Muscle layer of duodenum (tissue), 2 donors: Measurements from ENCODE around the gene MORF4L1.
"Not testable (repeated sequence)": the region's sequence is repeated elsewhere in the genome, so short reads cannot be mapped to it uniquely, and the experiment has no call there.

ENCODE experiments used
- H3K27ac ChIP-seq: one replicate; pipeline ENCODE4 v1.7.0; 2013; ENCODE audit warnings: mild to moderate bottlenecking, low read length
- H3K27me3 ChIP-seq: one replicate; pipeline ENCODE4 v1.7.0; 2013; ENCODE audit warnings: low read depth, mild to moderate bottlenecking, control low read depth, low read length
- H3K36me3 ChIP-seq, 2 donors: one replicate each; pipeline ENCODE4 v1.7.0; 2013; ENCODE audit warnings: low read length in 2 of 2, control low read depth in 1 of 2, mild to moderate bottlenecking in 1 of 2; ENCODE audit not compliant: insufficient read depth in 2 of 2, control insufficient read depth in 1 of 2
- H3K4me1 ChIP-seq, 2 donors: one replicate each; pipeline ENCODE4 v1.7.0; 2013; ENCODE audit warnings: low read length in 2 of 2, mild to moderate bottlenecking in 2 of 2, control low read depth in 1 of 2, moderate library complexity in 1 of 2; ENCODE audit not compliant: insufficient read depth in 2 of 2, control insufficient read depth in 1 of 2
- H3K4me3 ChIP-seq, 2 donors: one replicate each; pipeline ENCODE4 v1.7.0; 2013; ENCODE audit warnings: low read length in 2 of 2, low read depth in 1 of 2, mild to moderate bottlenecking in 1 of 2
- H3K9me3 ChIP-seq, 2 donors: one replicate each; pipeline ENCODE4 v1.7.0; 2013; ENCODE audit warnings: low read length in 2 of 2, control low read depth in 1 of 2, mild to moderate bottlenecking in 1 of 2; ENCODE audit not compliant: control insufficient read depth in 1 of 2
- donor health status: healthy.

MORF4L1 gene

DNA sequence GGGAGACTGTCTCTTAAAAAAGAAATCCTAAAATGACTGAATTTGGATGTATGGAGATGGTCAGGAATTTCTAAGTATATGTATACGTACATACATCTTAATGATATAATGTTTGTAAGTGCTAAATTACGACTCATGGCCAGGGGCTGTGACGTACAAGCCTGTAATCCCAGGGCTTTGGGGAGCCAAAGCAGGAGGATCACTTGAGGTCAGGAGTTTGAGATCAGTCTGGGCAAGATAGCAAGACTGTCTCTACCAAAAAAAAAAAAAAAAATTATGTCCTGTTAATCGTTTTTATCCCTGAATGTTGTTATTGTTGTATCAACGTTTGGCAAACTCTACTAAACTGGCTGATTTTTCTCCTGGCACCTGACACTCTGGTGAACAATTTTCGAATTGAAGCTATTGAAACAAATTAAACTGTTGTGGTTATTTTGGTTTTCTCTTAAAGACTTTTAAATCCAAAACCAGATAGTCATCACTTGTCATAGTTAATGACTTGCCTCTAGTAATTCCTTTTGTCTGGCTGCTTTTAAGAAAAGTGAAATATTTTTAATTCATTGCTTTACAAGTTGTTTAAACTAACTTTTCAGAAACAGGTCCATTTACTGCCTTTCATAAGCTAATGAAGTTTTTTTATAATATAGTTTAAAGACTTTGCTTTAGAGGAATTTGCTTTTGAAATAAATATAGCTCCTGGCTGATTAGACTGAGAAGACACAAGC lies 7.0 kb downstream of the MORF4L1 start:
- H3K4me1 ChIP-seq, result peaks cover 10 to 78% of the 10 kb centered on the region in 2 donors
- H3K27ac ChIP-seq, result no peak overlapping the region

DNA sequence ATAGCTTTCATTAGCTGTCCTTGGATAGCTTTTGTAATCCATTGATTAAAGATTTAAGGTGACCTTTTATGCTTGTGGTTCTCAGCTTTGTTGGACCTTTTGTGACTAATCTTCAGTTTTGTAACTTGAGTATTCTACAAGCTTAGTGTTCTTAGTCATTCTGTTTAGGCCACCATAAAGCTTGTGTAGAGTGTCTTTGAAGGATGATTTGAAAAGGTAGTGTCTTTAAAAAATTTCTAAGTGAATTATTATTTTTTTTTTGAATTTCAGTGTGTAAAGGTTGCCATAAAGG lies 7.5 kb downstream of the MORF4L1 start:
- peaks cover 18 to 22% of the 10 kb centered on the region in 2 donors for H3K36me3 ChIP-seq
- H3K27me3 ChIP-seq, result no peaks in the 10 kb centered on the region
- H3K4me3 ChIP-seq, result no peak overlapping the region
- no peaks in the 10 kb centered on the region for H3K9me3 ChIP-seq
- no peak overlapping the region for H3K27ac ChIP-seq
- peaks cover 10 to 76% of the 10 kb centered on the region in 2 donors for H3K4me1 ChIP-seq

More for the DNA sequence above, 7.0 kb downstream of the MORF4L1 start:
- Histone ChIP-seq H3K4me3 (no peak overlapping the region), H3K27me3 (no peaks in the 10 kb centered on the region), H3K9me3 (no peaks in the 10 kb centered on the region), H3K36me3 (peaks cover 18 to 21% of the 10 kb centered on the region in 2 donors)

DNA sequence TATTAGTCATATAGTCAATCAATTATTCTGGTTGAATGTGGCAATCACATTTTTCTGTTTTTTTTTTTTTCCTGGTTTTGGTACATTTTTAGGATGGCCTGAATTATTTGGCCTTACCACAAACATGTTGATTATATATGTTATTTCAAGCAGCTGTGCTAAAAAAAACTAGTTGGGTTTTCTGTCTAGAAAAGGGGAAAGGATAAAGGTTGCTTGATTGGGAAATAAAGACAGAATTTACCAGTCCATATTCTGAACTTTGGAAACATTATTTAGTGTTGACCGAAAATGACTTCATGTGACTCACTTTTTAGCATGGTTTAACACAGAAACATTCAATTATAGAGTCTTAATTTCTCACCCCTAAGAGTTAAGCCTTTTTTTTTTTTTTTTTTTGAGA lies 8.1 kb downstream of the MORF4L1 start:
- Histone ChIP-seq H3K27ac (no peak overlapping the region), H3K27me3 (no peaks in the 10 kb centered on the region), H3K4me1 (peaks cover 10 to 70% of the 10 kb centered on the region in 2 donors), H3K4me3 (no peak overlapping the region), H3K9me3 (no peaks in the 10 kb centered on the region), H3K36me3 (peaks cover 20 to 28% of the 10 kb centered on the region in 2 donors)

DNA sequence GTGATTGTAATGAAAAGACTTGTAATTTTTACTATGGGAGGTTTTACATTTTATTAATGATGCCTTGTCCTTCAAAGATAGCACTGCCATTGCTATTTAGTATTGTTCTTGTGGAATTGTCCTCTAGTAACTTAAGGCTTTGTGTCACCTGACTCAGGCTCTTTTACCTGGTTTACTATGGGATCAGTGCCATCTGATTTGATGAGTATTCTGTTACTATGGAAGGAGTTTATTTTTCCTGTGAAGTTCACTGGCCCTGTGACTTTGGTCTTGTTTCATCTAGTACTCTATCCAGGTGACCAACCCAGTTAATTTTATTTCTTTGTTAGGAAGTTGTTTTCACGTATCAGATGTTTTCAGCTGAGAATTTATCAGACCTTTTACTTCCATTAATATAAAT lies 9.0 kb downstream of the MORF4L1 start:
- Histone ChIP-seq H3K9me3 (no peaks in the 10 kb centered on the region), H3K27ac (no peak overlapping the region), H3K4me3 (no peak overlapping the region), H3K4me1 (peaks cover 7 to 61% of the 10 kb centered on the region in 2 donors), H3K27me3 (no peaks in the 10 kb centered on the region), H3K36me3 (peaks cover 29 to 34% of the 10 kb centered on the region in 2 donors)

DNA sequence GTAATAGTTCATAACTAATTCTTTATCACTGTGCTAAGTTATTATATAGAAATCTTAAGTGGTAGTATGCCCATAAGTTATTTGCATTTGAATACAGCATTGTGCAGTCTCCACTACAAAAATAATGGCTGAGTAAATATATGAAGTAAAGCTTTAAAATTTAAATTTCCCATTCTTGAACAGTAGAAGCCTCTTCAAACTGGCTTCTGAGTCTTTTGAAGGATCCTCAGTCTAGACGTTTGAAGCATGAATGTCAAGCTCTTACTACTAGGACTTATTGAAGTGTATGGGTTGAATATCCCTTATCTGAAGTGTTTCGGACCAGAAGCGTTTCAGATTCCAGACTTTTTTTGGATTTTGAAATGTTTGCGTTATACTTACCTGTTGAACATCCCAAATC lies 16.3 kb downstream of the MORF4L1 start:
- H3K9me3 ChIP-seq, result no peaks in the 10 kb centered on the region
- H3K4me3 ChIP-seq, result no peak overlapping the region
- peaks cover 60 to 75% of the 10 kb centered on the region in 2 donors for H3K36me3 ChIP-seq
- no peaks in the 10 kb centered on the region for H3K27me3 ChIP-seq
- H3K27ac ChIP-seq, result no peak overlapping the region
- H3K4me1 ChIP-seq, result peaks cover 0 to 6% of the 10 kb centered on the region in 2 donors

DNA sequence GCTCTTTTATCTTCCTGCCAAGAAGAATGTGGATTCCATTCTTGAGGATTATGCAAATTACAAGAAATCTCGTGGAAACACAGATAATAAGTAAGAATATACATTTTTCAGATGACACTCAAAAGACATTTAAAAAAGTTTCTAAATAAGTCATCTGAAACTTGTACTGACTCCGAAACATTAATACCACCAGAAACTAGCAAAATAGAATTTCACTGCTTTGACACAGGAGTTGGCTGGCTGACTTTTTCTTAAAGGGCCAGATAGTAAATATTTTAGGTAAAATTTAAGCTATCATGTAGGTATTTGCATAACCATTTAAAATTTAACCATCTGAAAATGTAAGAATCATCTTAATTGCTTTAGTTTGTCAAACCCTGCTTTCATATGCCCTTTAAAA lies 20.8 kb downstream of the MORF4L1 start:
- Histone ChIP-seq H3K27ac (no peak overlapping the region), H3K9me3 (no peaks in the 10 kb centered on the region), H3K36me3 (peaks cover 69 to 73% of the 10 kb centered on the region in 2 donors), H3K4me3 (no peak overlapping the region), H3K4me1 (peaks cover 0 to 7% of the 10 kb centered on the region in 2 donors), H3K27me3 (no peaks in the 10 kb centered on the region)

DNA sequence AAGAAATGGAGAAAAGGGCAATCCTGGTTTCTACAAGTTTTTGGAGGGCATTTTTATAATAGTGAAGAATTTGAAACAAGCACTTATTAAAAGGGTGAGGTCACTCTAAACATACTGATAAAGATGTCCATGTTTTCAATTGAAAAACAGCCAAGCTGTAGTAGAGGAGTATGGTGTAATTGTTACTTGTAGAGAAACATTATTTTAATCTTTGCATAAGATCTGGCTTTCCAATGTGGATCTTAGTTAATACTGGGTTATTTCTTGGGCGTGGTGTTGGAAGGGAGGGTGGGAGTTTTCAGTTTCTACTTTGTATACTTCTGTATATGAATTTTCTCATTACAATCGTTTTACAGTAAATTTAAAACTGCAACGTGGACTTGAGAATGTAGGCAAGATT lies 22.8 kb downstream of the MORF4L1 start:
- Histone ChIP-seq H3K36me3 (peaks cover 65 to 81% of the 10 kb centered on the region in 2 donors), H3K4me1 (peaks cover 0 to 7% of the 10 kb centered on the region in 2 donors), H3K9me3 (no peaks in the 10 kb centered on the region)

DNA sequence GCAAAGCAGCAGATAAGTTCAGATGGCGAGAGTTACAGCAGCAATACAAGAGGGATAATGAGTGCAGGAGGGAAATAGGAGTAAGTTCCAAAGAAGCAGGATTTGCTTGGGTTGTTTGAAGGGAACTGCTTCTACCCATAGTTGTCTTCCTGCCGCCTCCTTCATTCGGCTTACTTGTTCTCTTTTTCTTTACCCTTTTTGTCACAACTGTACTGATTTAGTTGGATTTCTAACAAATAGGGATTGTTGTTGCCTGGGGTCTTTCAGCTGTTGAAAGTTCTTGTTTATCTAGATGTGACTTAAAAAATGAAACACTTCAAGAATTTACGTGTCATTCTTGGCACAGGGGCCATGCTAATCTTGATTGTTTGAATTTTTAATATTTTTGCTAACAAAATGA lies 25.9 kb downstream of the MORF4L1 start:
- H3K27me3 ChIP-seq, result no peaks in the 10 kb centered on the region
- H3K4me1 ChIP-seq, result peaks cover 0 to 20% of the 10 kb centered on the region in 2 donors
- H3K4me3 ChIP-seq, result no peak overlapping the region
- H3K9me3 ChIP-seq, result no peaks in the 10 kb centered on the region
- H3K36me3 ChIP-seq, result peaks cover 48 to 84% of the 10 kb centered on the region in 2 donors
- H3K27ac ChIP-seq, result no peak overlapping the region

More for the DNA sequence above, 22.8 kb downstream of the MORF4L1 start:
- Histone ChIP-seq H3K27me3 (no peaks in the 10 kb centered on the region), H3K27ac (no peak overlapping the region), H3K4me3 (no peak overlapping the region)

DNA sequence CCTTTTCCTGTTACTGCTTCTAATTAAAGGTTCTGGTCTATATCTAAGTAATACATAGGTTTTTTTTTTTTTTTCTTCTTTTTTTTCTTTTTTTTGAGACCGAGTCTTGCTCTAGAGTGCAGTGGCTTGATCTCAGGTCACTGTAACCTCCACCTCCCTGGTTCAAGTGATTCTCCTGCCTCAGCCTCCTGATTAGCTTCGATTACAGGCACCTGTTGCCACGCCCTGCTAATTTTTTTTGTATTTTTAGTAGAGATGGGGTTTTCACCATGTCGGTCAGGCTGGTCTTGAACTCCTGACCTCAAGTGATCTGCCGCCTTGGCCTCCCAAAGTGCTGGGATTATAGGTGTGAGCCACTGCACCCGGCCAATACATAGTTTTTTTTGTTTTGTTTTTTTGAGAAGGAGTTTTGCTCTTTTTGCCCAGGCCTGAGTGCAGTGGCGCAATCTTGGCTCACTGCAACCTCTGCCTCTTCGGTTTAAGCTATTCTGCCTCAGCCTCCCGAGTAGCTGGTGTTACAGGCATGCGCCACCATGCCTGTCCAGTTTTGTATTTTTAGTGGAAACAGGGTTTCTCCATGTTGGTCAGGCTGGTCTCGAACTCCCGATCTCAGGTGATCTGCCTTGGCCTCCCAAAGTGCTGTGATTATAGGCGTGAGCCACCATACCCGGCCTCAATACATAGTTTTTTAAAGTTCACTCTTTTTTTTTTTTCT lies 28.3 kb downstream of the MORF4L1 start:
- H3K9me3 ChIP-seq, H3K27ac ChIP-seq, H3K4me3 ChIP-seq, H3K27me3 ChIP-seq: not testable (repeated sequence)
- H3K36me3 ChIP-seq, result peaks cover 34 to 78% of the 10 kb centered on the region in 2 donors
- H3K4me1 ChIP-seq, result peaks cover 0 to 20% of the 10 kb centered on the region in 2 donors

DNA sequence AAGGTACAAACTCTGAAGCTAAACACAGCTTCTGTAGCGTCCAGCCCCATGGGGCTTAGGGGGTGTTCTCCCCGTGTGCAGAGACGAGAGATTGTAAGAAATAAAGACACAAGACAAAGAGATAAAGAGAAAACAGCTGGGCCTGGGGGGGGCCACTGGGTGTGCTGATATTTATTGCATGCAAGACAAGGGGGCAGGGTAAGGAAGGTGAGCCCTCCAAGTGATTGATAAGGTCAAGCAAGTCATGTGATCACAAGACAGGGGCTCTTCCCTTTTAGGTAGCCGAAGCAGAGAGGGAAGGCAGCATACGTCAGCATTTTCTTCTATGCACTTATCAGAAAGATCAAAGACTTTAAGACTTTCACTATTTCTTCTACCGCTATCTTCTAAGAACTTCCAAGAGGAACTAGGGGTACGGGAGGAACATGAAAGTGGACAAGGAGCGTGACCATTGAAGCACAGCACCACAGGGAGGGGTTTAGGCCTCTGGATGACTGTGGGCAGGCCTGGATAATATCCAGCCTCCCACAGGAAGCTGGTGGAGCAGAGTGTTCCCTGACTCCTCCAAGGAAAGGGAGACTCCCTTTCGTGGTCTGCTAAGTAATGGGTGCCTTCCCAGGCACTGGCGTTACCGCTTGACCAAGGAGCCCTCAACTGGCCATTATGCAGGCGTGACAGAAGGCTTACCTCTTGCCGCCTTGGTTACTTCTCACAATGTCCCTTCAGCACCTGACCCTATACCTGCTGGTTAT lies 29.8 kb downstream of the MORF4L1 start:
- Histone ChIP-seq H3K36me3 (peaks cover 48 to 78% of the 10 kb centered on the region in 2 donors), H3K4me1 (peaks cover 0 to 23% of the 10 kb centered on the region in 2 donors)
- not testable (repeated sequence) for H3K9me3 ChIP-seq, H3K27me3 ChIP-seq, H3K4me3 ChIP-seq, H3K27ac ChIP-seq

DNA sequence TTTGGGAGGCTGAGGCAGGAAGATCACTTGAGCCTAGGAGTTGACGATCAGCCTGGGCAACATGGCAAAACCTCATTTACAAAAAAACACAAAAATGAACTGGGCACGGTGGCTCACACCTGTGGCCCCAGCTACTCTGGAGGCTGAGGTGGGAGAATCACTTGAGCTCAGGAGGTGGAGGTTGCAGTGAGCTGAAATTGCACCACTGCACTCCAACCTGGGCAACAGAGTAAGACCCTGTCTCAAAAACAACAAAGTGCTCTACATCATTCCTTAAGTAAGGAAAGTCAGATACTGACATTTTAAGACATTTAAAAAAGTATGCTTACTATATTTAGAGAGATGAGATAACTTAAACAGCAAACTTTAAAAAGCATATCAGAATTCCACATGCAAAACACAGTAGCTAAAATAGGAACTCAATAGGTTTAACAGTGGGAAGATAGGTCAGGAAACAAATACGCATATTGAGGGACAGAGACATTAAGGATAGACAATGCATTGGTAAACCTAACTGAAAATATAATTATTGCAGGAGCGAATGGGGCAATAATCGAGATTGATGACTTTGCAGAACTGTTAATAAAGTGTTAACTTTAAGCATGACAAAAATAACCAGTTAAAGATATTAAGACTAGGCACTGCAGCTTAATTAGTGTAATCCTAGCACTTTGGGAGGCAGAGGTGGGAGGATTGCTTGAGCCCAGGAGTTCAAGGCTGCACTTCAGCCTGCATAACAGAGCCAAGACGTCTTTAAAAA lies 32.1 kb downstream of the MORF4L1 start:
- Histone ChIP-seq H3K4me3 (no peak overlapping the region), H3K4me1 (peaks cover 0 to 23% of the 10 kb centered on the region in 2 donors), H3K9me3 (no peaks in the 10 kb centered on the region), H3K36me3 (peaks cover 44 to 59% of the 10 kb centered on the region in 2 donors), H3K27ac (no peak overlapping the region), H3K27me3 (no peaks in the 10 kb centered on the region)
